ENCODE results near the gene ZNF431. TPM values are rescaled to one million over a fixed set of nuclear protein-coding genes. Genes with fewer than 3 reads are reported as not detected.

ZNF431 gene
- total and polyA plus RNA-seq, 2 donors (not counting 1 experiment from before 2014, with no cell fraction given): 3.7 to 4.3 TPM

- peaks cover 1% of the 10 kb centered on the region for H3K36me3 ChIP-seq (ENCODE audit: control insufficient read depth, insufficient read depth, low read length)
Observed at GRCh38 chr19:21148681-21149080, 6.8 kb downstream of the ZNF431 start.

DNA sequence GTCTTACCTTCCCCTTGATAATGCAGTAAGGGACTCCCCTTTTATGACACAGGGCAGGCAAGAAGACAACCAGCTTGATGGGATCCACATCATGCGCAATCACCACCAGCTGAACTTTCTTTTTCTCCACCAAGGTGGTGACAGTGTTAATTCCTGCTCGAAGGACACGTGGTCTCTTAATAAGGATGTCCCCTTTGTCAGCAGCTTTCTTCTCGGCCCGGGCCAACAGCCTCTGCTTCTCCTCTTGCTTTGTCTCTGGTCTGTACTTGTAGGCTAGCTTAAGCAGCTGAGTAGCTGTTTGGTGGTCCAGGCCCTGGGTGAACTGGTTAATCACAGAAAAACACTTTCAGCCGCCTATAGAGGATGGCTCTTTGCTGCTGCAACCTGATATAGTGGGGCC, 8.0 kb downstream of the ZNF431 start:
- no peaks in the 10 kb centered on the region for H3K27me3 ChIP-seq (ENCODE audit: control insufficient read depth, insufficient read depth, low read length)
- H3K9me3 ChIP-seq (ENCODE audit: control insufficient read depth, insufficient read depth, low read depth, low read length): no peaks in the 10 kb centered on the region
- no peak overlapping the region for H3K4me3 ChIP-seq (replicated peaks in 1 of 4; ENCODE audit: control extremely low read depth in 1 of 4, insufficient read depth in 1 of 4, low read depth in 3 of 4, low read length in 4 of 4)
- no peak for DNase-seq (ENCODE audit: low read depth in 2 of 2)
- no peaks in the 10 kb centered on the region for H3K79me2 ChIP-seq (ENCODE audit: control insufficient read depth, insufficient read depth, low read length)
- H2AFZ ChIP-seq (ENCODE audit: low read length): no peak overlapping the region
- H3K4me1 ChIP-seq (ENCODE audit: control insufficient read depth, extremely low read depth, insufficient read depth, low read length): no peaks in the 10 kb centered on the region
- no peaks in the 10 kb centered on the region for H4K20me1 ChIP-seq (ENCODE audit: control insufficient read depth, extremely low read depth, insufficient read depth, low read length)
- peaks cover 1% of the 10 kb centered on the region for H3K36me3 ChIP-seq (ENCODE audit: control insufficient read depth, insufficient read depth, low read length)
- no peak for TF ChIP-seq EZH2 (IDR thresholded peaks at IDR 0.05; ENCODE audit: low read length, missing control alignments)
- no peak for TF ChIP-seq CTCF (conservative IDR thresholded peaks at IDR 0.05 in 1 of 2, IDR thresholded peaks at IDR 0.05 in 1 of 2; ENCODE audit: low read depth in 1 of 2, low read length in 2 of 2)
- no peak overlapping the region for H3K27ac ChIP-seq (ENCODE audit: insufficient read depth, low read length)
- H3K4me2 ChIP-seq (ENCODE audit: extremely low read depth, insufficient read depth, low read length): no peak overlapping the region
- no peak overlapping the region for H3K9ac ChIP-seq (ENCODE audit: insufficient read depth, low read length)

More at GRCh38 chr19:21148681-21149080, 6.8 kb downstream of the ZNF431 start:
- no peaks in the 10 kb centered on the region for H3K79me2 ChIP-seq (ENCODE audit: control insufficient read depth, insufficient read depth, low read length)
- no peaks in the 10 kb centered on the region for H3K9me3 ChIP-seq (ENCODE audit: control insufficient read depth, insufficient read depth, low read depth, low read length)
- DNase-seq (ENCODE audit: low read depth in 2 of 2): no peak
- no peak overlapping the region for H3K27ac ChIP-seq (ENCODE audit: insufficient read depth, low read length)
- H3K27me3 ChIP-seq (ENCODE audit: control insufficient read depth, insufficient read depth, low read length): no peaks in the 10 kb centered on the region
- no peak overlapping the region for H2AFZ ChIP-seq (ENCODE audit: low read length)
- H4K20me1 ChIP-seq (ENCODE audit: control insufficient read depth, extremely low read depth, insufficient read depth, low read length): no peaks in the 10 kb centered on the region
- no peaks in the 10 kb centered on the region for H3K4me1 ChIP-seq (ENCODE audit: control insufficient read depth, extremely low read depth, insufficient read depth, low read length)
- H3K9ac ChIP-seq (ENCODE audit: insufficient read depth, low read length): no peak overlapping the region
- TF ChIP-seq EZH2 (IDR thresholded peaks at IDR 0.05; ENCODE audit: low read length, missing control alignments) (no peak), CTCF (conservative IDR thresholded peaks at IDR 0.05 in 1 of 2, IDR thresholded peaks at IDR 0.05 in 1 of 2; ENCODE audit: low read depth in 1 of 2, low read length in 2 of 2) (no peak)
- H3K4me3 ChIP-seq (replicated peaks in 1 of 4; ENCODE audit: control extremely low read depth in 1 of 4, insufficient read depth in 1 of 4, low read depth in 3 of 4, low read length in 4 of 4): no peak overlapping the region
- H3K4me2 ChIP-seq (ENCODE audit: extremely low read depth, insufficient read depth, low read length): no peak overlapping the region

GRCh38 chr19:21151460-21151859, 9.6 kb downstream of the ZNF431 start:
- Histone ChIP-seq H2AFZ (ENCODE audit: low read length) (no peak overlapping the region), H3K27me3 (ENCODE audit: control insufficient read depth, insufficient read depth, low read length) (no peaks in the 10 kb centered on the region), H3K9ac (ENCODE audit: insufficient read depth, low read length) (no peak overlapping the region), H3K4me2 (ENCODE audit: extremely low read depth, insufficient read depth, low read length) (no peak overlapping the region), H3K27ac (ENCODE audit: insufficient read depth, low read length) (no peak overlapping the region), H3K36me3 (ENCODE audit: control insufficient read depth, insufficient read depth, low read length) (peaks cover 1% of the 10 kb centered on the region), H3K79me2 (ENCODE audit: control insufficient read depth, insufficient read depth, low read length) (peaks cover 5% of the 10 kb centered on the region), H3K4me3 (replicated peaks in 1 of 4; ENCODE audit: control extremely low read depth in 1 of 4, insufficient read depth in 1 of 4, low read depth in 3 of 4, low read length in 4 of 4) (no peak overlapping the region), H4K20me1 (ENCODE audit: control insufficient read depth, extremely low read depth, insufficient read depth, low read length) (no peaks in the 10 kb centered on the region), H3K9me3 (ENCODE audit: control insufficient read depth, insufficient read depth, low read depth, low read length) (no peaks in the 10 kb centered on the region), H3K4me1 (ENCODE audit: control insufficient read depth, extremely low read depth, insufficient read depth, low read length) (no peaks in the 10 kb centered on the region)
- DNase-seq (ENCODE audit: low read depth in 2 of 2): no peak
- no peak for TF ChIP-seq EZH2 (IDR thresholded peaks at IDR 0.05; ENCODE audit: low read length, missing control alignments)
- no peak for TF ChIP-seq CTCF (conservative IDR thresholded peaks at IDR 0.05 in 1 of 2, IDR thresholded peaks at IDR 0.05 in 1 of 2; ENCODE audit: low read depth in 1 of 2, low read length in 2 of 2)

All from fibroblast of lung (primary cell).